Neural cell (in vitro differentiated cells): ENCODE measurements around the gene SEPTIN8. TPM values are rescaled to one million over a fixed set of nuclear protein-coding genes. Genes with fewer than 3 reads are reported as not detected.

ENCODE experiments used
- H2AFZ ChIP-seq: fragments of 200-600, 300-800 bp; sonication (generic), shearing (Covaris generic); 2 replicates; pipeline ENCODE4 v1.6.0; 2014; ENCODE audit warnings: low read depth, mild to moderate bottlenecking, antibody characterized with exemption, low read length, moderate library complexity
- H3F3A ChIP-seq: fragments of 200-600 bp; shearing (Covaris generic); 2 replicates; pipeline ENCODE4 v1.6.1; 2016; ENCODE audit warnings: mild to moderate bottlenecking, moderate library complexity, mixed read lengths, antibody characterized with exemption, low read length; ENCODE audit not compliant: insufficient read depth, poor library complexity, severe bottlenecking
- H3K27ac ChIP-seq: fragments of 200-600, 300-800 bp; sonication (generic), shearing (Covaris generic); 2 replicates; pipeline ENCODE4 v1.5.1; 2014; ENCODE audit warnings: mild to moderate bottlenecking, low read length, moderate library complexity
- H3K27me3 ChIP-seq: fragments of 300-800, 200-600 bp; sonication (generic), shearing (Covaris generic); 2 replicates; pipeline ENCODE4 v1.6.0; 2014; ENCODE audit warnings: mild to moderate bottlenecking, low read depth, low read length, moderate library complexity; ENCODE audit not compliant: insufficient read depth
- H3K36me3 ChIP-seq: fragments of 300-800, 200-600 bp; sonication (generic), shearing (Covaris generic); 2 replicates; pipeline ENCODE4 v1.5.1; 2014; ENCODE audit warnings: mild to moderate bottlenecking, antibody characterized with exemption, low read length, moderate library complexity; ENCODE audit not compliant: insufficient read depth
- H3K4me2 ChIP-seq: fragments of 300-800, 200-600 bp; sonication (generic), shearing (Covaris generic); 2 replicates; pipeline ENCODE4 v1.6.0; 2014; ENCODE audit warnings: mild to moderate bottlenecking, low read length
- H3K4me3 ChIP-seq: fragments of 300-800, 200-600 bp; sonication (generic), shearing (Covaris generic); 2 replicates; pipeline ENCODE4 v1.5.1; 2014; ENCODE audit warnings: mild to moderate bottlenecking, low read length, moderate library complexity
- H3K79me2 ChIP-seq: fragments of 200-600 bp; shearing (Covaris generic); replicated peaks from 2 replicates; pipeline ENCODE4 v1.6.0; 2014; ENCODE audit warnings: mild to moderate bottlenecking, low read length, moderate library complexity; ENCODE audit not compliant: insufficient read depth
- H3K9ac ChIP-seq: fragments of 300-800, 200-600 bp; sonication (generic), shearing (Covaris generic); 2 replicates; pipeline ENCODE4 v1.6.1; 2016; ENCODE audit warnings: mild to moderate bottlenecking, low read length, mixed read lengths
- H3K9me2 ChIP-seq: fragments of 200-600 bp; shearing (Covaris generic); 2 replicates; pipeline ENCODE4 v1.6.1; 2016; ENCODE audit warnings: mild to moderate bottlenecking, low read length, mixed read lengths; ENCODE audit not compliant: insufficient read depth
- H3K9me3 ChIP-seq: fragments of 200-600, 300-800 bp; sonication (generic), shearing (Covaris generic); 2 replicates; pipeline ENCODE4 v1.6.1; 2016; ENCODE audit warnings: mild to moderate bottlenecking, mixed run types, low read length, moderate library complexity, mixed read lengths
- H4K20me1 ChIP-seq: fragments of 200-600 bp; shearing (Covaris generic); 2 replicates; pipeline ENCODE4 v1.6.1; 2016; ENCODE audit warnings: mild to moderate bottlenecking, mixed run types; ENCODE audit not compliant: insufficient read depth
- EP300 ChIP-seq: fragments of 450-650 bp; conservative IDR thresholded peaks from 2 replicates; pipeline ENCODE4 v1.6.1; 2014; ENCODE audit warnings: antibody characterized with exemption, mild to moderate bottlenecking, moderate library complexity; ENCODE audit not compliant: poor library complexity, severe bottlenecking
- EZH2 ChIP-seq: fragments of 200-600, 300-800 bp; shearing (Covaris generic), sonication (generic); IDR thresholded peaks from 2 replicates; pipeline ENCODE4 v1.6.1; 2014; ENCODE audit warnings: antibody characterized with exemption, low read length, borderline replicate concordance, mild to moderate bottlenecking; ENCODE audit not compliant: insufficient read depth, poor library complexity, severe bottlenecking
- MXI1 ChIP-seq: fragments of 450-650 bp; conservative IDR thresholded peaks from 2 replicates; pipeline ENCODE4 v1.6.1; 2014; ENCODE audit warnings: antibody characterized with exemption, mild to moderate bottlenecking; ENCODE audit not compliant: poor library complexity, severe bottlenecking
- POLR2AphosphoS5 ChIP-seq: IDR thresholded peaks from 2 replicates; pipeline ENCODE4 v1.6.1; 2012
- RAD21 ChIP-seq: fragments of 450-650 bp; conservative IDR thresholded peaks from 2 replicates; pipeline ENCODE4 v1.6.1; 2014; ENCODE audit warnings: antibody characterized with exemption, mild to moderate bottlenecking, moderate library complexity
- SMC3 ChIP-seq: fragments of 450-650 bp; conservative IDR thresholded peaks from 2 replicates; pipeline ENCODE4 v1.6.1; 2014; ENCODE audit warnings: antibody characterized with exemption, mild to moderate bottlenecking, moderate library complexity; ENCODE audit not compliant: poor library complexity
- TAF1 ChIP-seq: IDR thresholded peaks from 2 replicates; pipeline ENCODE4 v1.6.1; 2012; ENCODE audit warnings: low read depth
- polyA plus RNA-seq: library from polyadenylated mRNA; depleted of rRNA; stranded (reverse); fragments of >200 nt; gene quantifications from 2 replicates; pipeline ENCODE4 v1.2.3, GENCODE V29; 2014
- TF ChIP-seq, protein P1 (sequence below): fragments of 450-650 bp; IDR thresholded peaks from 2 replicates; pipeline ENCODE4 v1.5.1; 2014; ENCODE audit warnings: antibody characterized with exemption, mild to moderate bottlenecking, moderate library complexity; ENCODE audit not compliant: poor library complexity, severe bottlenecking
- TF ChIP-seq, protein P2 (sequence below): IDR thresholded peaks from 2 replicates; pipeline ENCODE4 v1.6.1; 2012; ENCODE audit warnings: borderline replicate concordance

The SEPTIN8 gene
- polyA plus RNA-seq, 1 donor from 2014 or later = 37.7 TPM

DNA sequence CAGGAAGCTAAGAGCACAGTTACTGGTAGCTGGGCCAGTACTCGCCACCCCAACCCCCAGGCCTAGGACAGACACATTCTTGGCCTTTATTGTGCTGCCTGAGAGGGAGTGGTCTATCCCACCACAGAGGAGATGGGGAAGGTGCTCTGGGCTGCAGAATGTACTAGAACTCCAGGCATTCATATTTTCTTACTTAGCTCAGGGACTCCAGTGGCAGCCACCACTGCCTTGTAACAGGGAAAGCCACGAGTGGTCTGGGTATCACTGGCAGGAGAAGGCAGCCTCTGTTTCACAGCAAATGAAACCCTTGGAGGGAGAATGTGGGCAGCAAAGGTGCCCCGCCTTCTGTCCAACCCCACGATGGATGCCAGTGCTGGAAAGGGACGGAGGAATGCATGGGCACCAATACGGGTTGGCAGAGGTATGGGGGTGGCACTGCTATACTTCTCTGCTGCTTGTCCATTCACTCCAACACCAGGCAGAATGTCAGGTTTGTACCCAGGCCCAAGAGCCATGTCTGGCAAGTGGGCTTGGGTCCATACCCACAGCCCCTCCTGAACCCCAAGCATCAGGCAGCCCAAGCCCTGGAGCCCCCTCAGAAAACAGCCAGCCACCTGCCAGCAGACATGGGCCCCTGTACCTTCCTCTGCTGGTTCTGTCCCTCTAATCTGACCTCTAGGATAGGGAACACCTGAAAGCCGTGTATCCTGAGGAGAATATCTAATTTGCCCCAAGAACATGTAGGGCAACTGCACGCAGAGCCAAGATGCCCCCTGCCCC is 4.6 kb downstream of the SEPTIN8 start:
- Histone ChIP-seq H3K79me2 (peaks cover 29% of the 10 kb centered on the region), H3K9me3 (no peaks in the 10 kb centered on the region), H3K27ac (no peak overlapping the region)

DNA sequence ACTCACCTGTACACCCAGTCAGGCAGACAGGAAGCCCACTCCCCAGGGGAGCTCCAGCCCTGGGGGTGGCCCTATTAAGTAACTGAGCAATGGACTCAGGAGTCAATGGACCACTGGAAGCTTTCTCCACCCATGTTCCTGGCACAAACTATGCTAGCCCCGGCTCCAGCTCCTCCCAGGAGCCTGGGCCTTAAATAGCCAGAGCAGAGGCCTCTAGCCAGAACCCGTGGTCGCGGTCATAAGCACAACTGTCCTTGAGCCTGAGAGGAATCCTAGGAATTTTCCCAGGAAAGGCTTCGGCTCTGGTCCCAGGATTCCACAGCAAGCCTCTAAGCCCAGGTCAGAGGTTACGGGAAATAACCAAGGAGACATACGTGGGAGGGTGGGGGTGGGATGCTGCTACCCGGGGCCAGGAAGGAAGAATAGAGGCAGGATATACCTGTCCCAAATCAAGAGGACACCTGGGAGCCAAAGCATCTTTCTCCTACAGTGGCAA is 5.5 kb downstream of the SEPTIN8 start:
- Histone ChIP-seq H3K27me3 (no peaks in the 10 kb centered on the region), H3K9me3 (no peaks in the 10 kb centered on the region), H3K9ac (no peak overlapping the region), H3K4me2 (no peak overlapping the region), H4K20me1 (no peaks in the 10 kb centered on the region), H3K4me3 (no peak overlapping the region), H3K79me2 (peaks cover 29% of the 10 kb centered on the region), H3K27ac (no peak overlapping the region), H3F3A (no peaks in the 10 kb centered on the region), H3K36me3 (no peaks in the 10 kb centered on the region), H2AFZ (no peak overlapping the region), H3K9me2 (no peaks in the 10 kb centered on the region)
- TF ChIP-seq SMC3 (no peak), EP300 (no peak), EZH2 (no peak), RAD21 (no peak), MXI1 (no peak), TAF1 (no peak), POLR2AphosphoS5 (no peak)
- TF ChIP-seq, protein P1, sequence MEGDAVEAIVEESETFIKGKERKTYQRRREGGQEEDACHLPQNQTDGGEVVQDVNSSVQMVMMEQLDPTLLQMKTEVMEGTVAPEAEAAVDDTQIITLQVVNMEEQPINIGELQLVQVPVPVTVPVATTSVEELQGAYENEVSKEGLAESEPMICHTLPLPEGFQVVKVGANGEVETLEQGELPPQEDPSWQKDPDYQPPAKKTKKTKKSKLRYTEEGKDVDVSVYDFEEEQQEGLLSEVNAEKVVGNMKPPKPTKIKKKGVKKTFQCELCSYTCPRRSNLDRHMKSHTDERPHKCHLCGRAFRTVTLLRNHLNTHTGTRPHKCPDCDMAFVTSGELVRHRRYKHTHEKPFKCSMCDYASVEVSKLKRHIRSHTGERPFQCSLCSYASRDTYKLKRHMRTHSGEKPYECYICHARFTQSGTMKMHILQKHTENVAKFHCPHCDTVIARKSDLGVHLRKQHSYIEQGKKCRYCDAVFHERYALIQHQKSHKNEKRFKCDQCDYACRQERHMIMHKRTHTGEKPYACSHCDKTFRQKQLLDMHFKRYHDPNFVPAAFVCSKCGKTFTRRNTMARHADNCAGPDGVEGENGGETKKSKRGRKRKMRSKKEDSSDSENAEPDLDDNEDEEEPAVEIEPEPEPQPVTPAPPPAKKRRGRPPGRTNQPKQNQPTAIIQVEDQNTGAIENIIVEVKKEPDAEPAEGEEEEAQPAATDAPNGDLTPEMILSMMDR = no peak
- TF ChIP-seq, protein P2, sequence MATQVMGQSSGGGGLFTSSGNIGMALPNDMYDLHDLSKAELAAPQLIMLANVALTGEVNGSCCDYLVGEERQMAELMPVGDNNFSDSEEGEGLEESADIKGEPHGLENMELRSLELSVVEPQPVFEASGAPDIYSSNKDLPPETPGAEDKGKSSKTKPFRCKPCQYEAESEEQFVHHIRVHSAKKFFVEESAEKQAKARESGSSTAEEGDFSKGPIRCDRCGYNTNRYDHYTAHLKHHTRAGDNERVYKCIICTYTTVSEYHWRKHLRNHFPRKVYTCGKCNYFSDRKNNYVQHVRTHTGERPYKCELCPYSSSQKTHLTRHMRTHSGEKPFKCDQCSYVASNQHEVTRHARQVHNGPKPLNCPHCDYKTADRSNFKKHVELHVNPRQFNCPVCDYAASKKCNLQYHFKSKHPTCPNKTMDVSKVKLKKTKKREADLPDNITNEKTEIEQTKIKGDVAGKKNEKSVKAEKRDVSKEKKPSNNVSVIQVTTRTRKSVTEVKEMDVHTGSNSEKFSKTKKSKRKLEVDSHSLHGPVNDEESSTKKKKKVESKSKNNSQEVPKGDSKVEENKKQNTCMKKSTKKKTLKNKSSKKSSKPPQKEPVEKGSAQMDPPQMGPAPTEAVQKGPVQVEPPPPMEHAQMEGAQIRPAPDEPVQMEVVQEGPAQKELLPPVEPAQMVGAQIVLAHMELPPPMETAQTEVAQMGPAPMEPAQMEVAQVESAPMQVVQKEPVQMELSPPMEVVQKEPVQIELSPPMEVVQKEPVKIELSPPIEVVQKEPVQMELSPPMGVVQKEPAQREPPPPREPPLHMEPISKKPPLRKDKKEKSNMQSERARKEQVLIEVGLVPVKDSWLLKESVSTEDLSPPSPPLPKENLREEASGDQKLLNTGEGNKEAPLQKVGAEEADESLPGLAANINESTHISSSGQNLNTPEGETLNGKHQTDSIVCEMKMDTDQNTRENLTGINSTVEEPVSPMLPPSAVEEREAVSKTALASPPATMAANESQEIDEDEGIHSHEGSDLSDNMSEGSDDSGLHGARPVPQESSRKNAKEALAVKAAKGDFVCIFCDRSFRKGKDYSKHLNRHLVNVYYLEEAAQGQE = no peak

More for the DNA sequence above, 4.6 kb downstream of the SEPTIN8 start:
- Histone ChIP-seq H3K9ac (no peak overlapping the region), H3K27me3 (peaks cover under 1% of the 10 kb centered on the region), H3K9me2 (no peaks in the 10 kb centered on the region), H3K4me2 (no peak overlapping the region), H3K36me3 (no peaks in the 10 kb centered on the region), H3F3A (no peaks in the 10 kb centered on the region), H4K20me1 (no peaks in the 10 kb centered on the region), H2AFZ (no peak overlapping the region), H3K4me3 (no peak overlapping the region)
- TF ChIP-seq TAF1 (no peak), MXI1 (no peak), SMC3 (no peak), POLR2AphosphoS5 (no peak), EZH2 (no peak), RAD21 (no peak), EP300 (no peak)
- TF ChIP-seq, protein P1 = no peak
- TF ChIP-seq, protein P2 = no peak
